K562 (cell line): ENCODE measurements around the gene STUB1. TPM values are rescaled to one million over a fixed set of nuclear protein-coding genes. Genes with fewer than 3 reads are reported as not detected.
A peak's percentile ranks its signal among the peaks of the same experiment; 100 is the strongest.

ENCODE experiments used
- CBX5 ChIP-seq: IDR thresholded peaks from 2 replicates; pipeline ENCODE4 v1.6.1; 2014; ENCODE audit warnings: low read depth, borderline replicate concordance
- CHD7 ChIP-seq: fragments of 200-600 bp; sonication (generic); IDR thresholded peaks from one replicate; pipeline ENCODE4 v1.6.1; 2012; ENCODE audit warnings: mild to moderate bottlenecking, low read depth, low read length, inconsistent platforms
- CXXC5 ChIP-seq: fragments of 250-450 bp; sonication (Bioruptor Pico); IDR thresholded peaks from 2 replicates; pipeline ENCODE4 v1.8.0; 2022; ENCODE audit warnings: inconsistent platforms, mild to moderate bottlenecking, moderate library complexity
- FOXO4 ChIP-seq: fragments of 450-650 bp; formaldehyde crosslinking; IDR thresholded peaks from 2 replicates; pipeline ENCODE4 v1.4.0; 2020; ENCODE audit warnings: mild to moderate bottlenecking, moderate library complexity
- RHOXF2B ChIP-seq: fragments of 250-450 bp; sonication (Bioruptor Pico); conservative IDR thresholded peaks from 2 replicates; pipeline ENCODE4 v1.5.1; 2021
- XRCC3 ChIP-seq: fragments of 450-650 bp; IDR thresholded peaks from 2 replicates; pipeline ENCODE4 v1.6.1; 2017; ENCODE audit warnings: mild to moderate bottlenecking, moderate library complexity
- polyA plus RNA-seq, 8 experiments: library from polyadenylated mRNA; depleted of rRNA in 4 of 8; stranded (reverse) in 5 of 8; unstranded in 3 of 8; fragments of >200 nt; fragmentation: Nextera tagmentation in 2 of 8; fragmentation: Illumina TruSeq in 1 of 8; extraction: Ambion mirVana in 2 of 8; extraction: Trizol in 1 of 8; gene quantifications; 2 replicates each; pipeline versions ENCODE4 v1.2.1 to v1.2.3, GENCODE V29; 2011 to 2014; ENCODE audit warnings: inconsistent platforms in 1 of 8, missing spikeins in 1 of 8
- total RNA-seq, 7 experiments: library from RNA; depleted of rRNA in 6 of 7; stranded (reverse); fragments of >200 nt in 6 of 7; fragmentation: Illumina TruSeq in 2 of 7; extraction: Trizol in 2 of 7; gene quantifications; 2 replicates each; pipeline versions ENCODE4 v1.2.1 to v1.2.3, GENCODE V29; 2011 to 2021; ENCODE audit warnings: low replicate concordance in 1 of 7
- TF ChIP-seq, protein P1 (sequence below): fragments of 250-450 bp; sonication (Bioruptor Pico); IDR thresholded peaks from 2 replicates; pipeline ENCODE4 v1.8.0; 2021; ENCODE audit warnings: mild to moderate bottlenecking, moderate library complexity
- TF ChIP-seq, protein P2 (sequence below): fragments of 450-650 bp; IDR thresholded peaks from 2 replicates; pipeline ENCODE4 v1.7.0; 2016; ENCODE audit warnings: borderline replicate concordance
- TF ChIP-seq, protein P3 (sequence below): fragments of 250-450 bp; sonication (Bioruptor Pico); IDR thresholded peaks from 2 replicates; pipeline ENCODE4 v1.4.0; 2020; ENCODE audit warnings: mild to moderate bottlenecking

Gene STUB1
- total and polyA plus RNA-seq, 9 of the 15 experiments (the other 6 are each of a cell fraction or from before 2014, with no cell fraction given), result 10.6 to 251 (median 152) TPM

DNA sequence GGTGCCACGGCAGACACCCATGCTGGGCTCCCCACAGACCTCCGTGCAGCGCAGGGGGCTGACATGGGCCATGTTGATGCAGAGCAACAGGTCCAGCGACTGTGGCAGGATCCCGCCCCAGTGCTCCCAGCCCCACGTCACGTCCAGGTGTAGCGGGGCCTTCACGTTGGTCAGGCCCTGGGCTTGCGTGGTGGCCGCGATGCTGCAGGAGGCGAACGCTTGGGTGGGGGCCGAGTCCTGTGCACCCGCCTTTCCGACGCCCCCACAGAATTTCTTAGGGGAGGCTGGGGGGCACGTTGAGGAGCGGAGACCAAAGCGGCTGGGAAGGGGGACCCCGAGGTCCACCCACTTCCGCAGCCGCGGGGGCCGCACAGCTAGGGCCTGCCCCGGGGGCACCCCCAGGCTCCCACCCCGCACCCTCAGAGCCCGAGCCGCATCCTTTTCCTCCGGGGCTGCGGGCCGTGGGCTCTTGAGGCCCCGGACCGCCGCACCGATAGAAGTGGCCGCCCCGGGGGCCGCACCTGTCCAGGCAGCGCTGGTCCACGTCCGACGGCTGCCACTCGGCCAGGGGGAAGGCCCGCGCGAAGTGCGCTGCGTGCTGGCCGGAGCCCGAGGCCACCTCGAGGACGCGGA is 44.5 kb upstream of the STUB1 start (continued):
- TF ChIP-seq, protein P1, sequence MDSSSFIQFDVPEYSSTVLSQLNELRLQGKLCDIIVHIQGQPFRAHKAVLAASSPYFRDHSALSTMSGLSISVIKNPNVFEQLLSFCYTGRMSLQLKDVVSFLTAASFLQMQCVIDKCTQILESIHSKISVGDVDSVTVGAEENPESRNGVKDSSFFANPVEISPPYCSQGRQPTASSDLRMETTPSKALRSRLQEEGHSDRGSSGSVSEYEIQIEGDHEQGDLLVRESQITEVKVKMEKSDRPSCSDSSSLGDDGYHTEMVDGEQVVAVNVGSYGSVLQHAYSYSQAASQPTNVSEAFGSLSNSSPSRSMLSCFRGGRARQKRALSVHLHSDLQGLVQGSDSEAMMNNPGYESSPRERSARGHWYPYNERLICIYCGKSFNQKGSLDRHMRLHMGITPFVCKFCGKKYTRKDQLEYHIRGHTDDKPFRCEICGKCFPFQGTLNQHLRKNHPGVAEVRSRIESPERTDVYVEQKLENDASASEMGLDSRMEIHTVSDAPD (CRISPR knock-in tag), result no peak
- TF ChIP-seq, protein P2, sequence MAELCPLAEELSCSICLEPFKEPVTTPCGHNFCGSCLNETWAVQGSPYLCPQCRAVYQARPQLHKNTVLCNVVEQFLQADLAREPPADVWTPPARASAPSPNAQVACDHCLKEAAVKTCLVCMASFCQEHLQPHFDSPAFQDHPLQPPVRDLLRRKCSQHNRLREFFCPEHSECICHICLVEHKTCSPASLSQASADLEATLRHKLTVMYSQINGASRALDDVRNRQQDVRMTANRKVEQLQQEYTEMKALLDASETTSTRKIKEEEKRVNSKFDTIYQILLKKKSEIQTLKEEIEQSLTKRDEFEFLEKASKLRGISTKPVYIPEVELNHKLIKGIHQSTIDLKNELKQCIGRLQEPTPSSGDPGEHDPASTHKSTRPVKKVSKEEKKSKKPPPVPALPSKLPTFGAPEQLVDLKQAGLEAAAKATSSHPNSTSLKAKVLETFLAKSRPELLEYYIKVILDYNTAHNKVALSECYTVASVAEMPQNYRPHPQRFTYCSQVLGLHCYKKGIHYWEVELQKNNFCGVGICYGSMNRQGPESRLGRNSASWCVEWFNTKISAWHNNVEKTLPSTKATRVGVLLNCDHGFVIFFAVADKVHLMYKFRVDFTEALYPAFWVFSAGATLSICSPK, result no peak
- no peak for TF ChIP-seq XRCC3
- TF ChIP-seq CBX5, result no peak
- TF ChIP-seq CXXC5 (CRISPR knock-in tag), result no peak
- TF ChIP-seq CHD7, result no peak
- TF ChIP-seq RHOXF2B (CRISPR knock-in tag), result no peak
- 0 out of 2 replicates have a peak, but pooled peaks have one; percentile 40 for TF ChIP-seq FOXO4 (CRISPR knock-in tag)
- TF ChIP-seq, protein P3, sequence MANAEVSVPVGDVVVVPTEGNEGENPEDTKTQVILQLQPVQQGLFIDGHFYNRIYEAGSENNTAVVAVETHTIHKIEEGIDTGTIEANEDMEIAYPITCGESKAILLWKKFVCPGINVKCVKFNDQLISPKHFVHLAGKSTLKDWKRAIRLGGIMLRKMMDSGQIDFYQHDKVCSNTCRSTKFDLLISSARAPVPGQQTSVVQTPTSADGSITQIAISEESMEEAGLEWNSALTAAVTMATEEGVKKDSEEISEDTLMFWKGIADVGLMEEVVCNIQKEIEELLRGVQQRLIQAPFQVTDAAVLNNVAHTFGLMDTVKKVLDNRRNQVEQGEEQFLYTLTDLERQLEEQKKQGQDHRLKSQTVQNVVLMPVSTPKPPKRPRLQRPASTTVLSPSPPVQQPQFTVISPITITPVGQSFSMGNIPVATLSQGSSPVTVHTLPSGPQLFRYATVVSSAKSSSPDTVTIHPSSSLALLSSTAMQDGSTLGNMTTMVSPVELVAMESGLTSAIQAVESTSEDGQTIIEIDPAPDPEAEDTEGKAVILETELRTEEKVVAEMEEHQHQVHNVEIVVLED (CRISPR knock-in tag), result no peak
